GM18526 (cell line): ENCODE data around the gene CCDC127.

ENCODE experiments used
- POLR2A ChIP-seq: IDR thresholded peaks from 3 replicates; pipeline ENCODE4 v1.6.1; 2011; ENCODE audit not compliant: insufficient read length; ENCODE audit errors: extremely low read depth

The CCDC127 gene

DNA sequence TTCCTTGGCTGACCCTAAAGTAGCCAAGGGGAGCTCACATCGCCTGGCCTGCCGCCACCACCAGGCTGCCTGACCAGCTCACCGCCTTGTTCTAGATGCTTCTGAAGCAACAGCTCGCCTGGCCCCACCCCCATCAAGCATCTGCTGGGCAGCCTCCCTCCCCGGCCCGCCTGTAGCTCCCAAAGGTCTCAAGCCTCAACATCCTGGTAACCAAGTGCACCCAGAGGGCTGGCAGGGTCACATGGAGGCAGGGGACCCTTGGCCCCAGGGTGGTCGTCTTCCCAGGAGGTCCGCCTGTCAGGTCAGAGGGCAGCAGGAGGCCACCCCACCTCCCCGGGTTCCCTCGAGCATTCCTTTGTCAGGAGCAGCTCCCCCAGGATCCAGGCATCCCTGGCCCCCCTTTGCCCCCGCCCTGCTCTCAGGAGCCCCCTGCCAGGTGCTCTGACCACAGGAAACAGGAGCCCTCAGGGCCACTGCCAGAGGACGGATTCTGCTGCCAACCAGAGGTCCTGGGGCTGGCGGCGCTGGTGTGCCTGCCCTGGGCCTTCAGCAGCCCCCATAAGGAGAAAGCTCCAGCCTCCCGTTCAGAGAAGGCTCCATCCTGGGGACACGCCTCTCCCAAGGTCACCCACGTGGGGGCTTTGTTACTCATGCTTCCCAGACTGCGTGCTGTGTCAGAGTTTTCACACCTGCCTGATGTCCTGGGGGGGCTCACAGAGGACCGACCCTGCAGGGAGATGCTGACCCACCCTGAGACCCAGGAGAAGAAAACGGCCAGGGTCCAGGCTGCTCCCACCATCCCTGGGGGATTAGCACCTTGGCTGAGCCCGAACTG, 30.1 kb downstream of the CCDC127 start:
- TF ChIP-seq POLR2A = no peak

DNA sequence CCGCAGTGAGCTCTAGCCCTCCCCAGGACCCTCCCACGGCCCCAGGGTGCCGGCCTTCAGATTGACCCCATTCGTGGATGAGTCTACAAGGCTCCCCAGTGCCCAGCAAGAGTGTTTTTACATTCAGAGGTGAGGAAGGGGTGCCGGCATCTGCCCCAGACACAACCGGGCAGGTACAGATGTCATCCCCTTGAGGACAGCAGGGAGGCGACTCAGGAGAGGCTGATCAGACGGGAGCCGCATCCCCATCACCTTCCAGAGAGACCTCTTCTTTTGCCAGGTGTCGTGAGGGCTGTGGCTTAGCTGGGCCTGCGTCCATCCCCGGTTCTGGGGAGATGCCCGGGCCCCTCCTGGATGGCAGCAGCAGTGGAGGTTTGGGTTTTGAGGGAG, 30.9 kb downstream of the CCDC127 start:
- TF ChIP-seq POLR2A = no peak

DNA sequence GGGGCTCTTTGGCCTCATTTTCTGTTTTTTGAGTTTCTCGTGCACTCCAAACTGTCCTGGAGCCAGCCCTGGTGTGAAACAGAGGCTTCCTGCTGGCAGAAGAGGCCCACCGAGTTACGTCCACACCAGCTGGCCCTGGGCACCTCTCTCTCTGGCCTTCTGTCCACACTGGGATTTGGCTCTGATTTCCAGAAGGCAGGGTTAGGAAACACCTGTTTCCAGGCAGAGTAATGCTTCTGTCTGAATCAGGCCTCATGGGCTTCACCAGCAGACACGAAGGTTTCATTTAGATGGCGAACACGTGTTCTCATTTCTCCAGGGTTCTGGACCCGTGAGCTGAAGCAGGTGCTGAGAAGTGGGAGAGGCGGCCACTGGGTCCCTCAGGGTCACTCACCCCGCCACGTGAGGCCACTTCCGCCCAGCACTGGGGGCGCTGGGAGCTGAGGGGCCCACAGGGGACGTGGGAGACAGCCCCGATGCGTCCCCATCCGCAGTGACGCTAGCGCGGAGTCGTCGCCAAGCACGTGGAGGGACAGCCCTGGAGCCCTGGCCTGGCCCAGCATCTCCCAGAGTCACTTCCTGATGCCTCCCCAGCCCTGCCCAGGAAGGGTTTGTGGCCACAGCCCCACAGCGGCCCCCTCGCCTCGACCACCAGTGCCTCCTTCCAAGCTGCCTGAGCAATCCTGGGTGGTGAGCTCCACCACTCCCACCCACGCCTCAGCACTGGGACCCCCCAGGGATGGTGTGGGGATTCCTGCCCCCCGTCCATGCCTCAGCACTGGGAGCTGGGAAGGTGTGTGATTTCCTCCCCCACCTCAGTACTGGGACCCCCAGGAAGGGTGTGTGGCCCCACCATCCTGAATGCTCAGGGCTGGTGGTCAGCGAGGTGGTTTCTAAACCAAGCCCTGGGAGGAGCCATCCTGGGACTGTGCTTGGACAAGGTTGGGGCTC, 31.6 kb downstream of the CCDC127 start:
- no peak for TF ChIP-seq POLR2A

DNA sequence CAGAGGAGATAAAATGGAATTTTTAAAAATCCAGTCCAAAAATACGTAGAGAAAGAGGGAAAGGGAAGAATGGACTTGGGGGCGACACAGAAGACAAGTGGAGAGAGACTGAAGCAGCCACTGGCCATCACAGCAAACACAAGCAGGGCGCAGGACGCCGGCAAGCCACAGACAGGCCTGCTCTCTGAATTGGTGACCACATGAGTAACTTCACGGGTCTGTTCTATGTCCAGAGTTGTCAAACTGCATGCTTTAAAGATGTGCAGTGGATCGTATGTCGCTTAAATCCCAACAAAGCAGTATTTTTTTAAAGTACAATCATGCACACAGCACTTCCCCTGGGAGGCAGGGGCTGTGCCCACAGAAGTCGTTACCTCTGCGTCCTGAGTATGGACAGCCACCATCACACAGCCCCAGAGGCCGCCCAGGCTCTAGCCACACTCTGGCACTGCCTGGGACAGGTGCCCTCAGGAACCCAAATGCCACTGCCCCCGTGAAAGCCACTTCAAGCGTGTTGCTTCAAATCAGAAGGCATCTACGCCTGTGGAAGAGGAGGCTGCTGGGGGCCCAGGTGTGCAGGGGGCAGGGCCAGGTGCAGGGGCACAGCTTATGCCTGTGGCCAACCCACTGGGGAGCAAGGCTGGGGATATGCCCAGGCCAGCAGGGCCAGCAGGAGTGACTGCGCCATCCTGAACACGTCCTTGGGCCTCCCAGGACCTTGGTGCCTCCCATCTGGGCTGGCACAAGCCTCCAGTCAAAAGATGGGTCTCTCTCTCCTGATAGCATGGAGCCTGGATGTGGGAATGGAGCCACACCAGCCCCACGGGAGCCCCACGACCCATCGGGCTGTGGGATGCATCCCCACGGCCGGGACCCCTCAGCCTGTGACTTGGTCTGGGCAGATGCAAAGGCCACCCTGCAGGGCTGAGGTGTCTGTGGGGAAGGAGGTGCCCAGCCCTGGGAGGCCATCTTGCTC, 32.6 kb downstream of the CCDC127 start:
- TF ChIP-seq POLR2A = no peak

DNA sequence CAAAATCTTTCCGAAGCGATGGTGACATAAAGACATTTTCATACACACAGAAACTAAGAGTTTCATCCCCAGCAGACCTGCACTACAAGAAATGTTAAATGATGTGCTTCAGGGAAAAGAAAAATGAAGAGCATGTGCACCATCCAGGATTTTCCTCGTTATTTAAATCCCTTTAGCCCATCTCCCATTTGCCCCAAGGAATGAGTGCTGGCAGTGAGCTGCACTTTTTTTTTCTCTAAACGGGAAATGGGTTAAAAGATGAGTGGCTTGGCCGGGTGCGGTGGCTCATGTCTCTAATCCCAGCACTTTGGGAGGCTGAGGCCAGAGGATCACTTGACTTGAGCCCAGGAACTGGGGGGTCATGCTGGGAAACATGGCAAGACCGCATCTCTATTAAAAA, 33.5 kb downstream of the CCDC127 start:
- no peak for TF ChIP-seq POLR2A

DNA sequence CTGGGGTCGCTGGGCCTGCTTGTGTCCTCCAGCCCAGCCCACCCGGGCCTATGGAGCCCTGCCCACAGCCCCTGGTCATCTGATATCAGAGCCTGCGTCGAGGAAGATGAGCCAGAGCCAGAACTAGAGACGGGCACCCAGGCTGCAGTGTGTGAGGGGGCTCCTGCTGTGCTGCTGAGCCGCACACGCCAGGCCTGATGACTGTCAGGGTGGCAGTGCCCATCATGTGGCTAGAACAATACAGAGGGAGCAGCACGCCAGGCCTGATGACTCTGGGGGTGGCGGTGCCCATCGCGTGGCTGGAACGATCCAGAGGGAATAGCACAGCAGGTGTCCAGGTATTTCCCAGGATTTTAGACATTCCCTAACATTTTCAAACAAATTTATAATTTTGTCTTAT, 35.8 kb downstream of the CCDC127 start:
- no peak for TF ChIP-seq POLR2A

DNA sequence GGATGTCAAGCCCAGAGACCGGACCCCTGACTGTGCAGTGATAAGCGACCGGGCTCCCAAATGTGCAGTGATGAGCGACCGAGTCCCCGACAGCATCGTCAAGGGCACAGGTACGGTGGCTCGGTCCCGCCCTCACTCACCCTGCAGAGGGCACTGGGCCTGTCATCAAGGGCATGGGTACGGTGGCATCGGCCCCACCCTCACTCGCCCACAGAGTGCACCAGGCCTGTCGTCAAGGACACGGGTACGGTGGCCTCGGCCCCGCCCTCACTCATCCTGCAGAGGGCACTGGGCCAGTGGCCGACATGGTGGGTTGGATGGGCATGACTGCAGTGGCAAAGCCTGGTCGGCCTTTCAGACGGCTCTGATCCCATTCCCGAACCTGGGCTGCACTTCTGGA, 36.4 kb downstream of the CCDC127 start:
- TF ChIP-seq POLR2A = no peak

DNA sequence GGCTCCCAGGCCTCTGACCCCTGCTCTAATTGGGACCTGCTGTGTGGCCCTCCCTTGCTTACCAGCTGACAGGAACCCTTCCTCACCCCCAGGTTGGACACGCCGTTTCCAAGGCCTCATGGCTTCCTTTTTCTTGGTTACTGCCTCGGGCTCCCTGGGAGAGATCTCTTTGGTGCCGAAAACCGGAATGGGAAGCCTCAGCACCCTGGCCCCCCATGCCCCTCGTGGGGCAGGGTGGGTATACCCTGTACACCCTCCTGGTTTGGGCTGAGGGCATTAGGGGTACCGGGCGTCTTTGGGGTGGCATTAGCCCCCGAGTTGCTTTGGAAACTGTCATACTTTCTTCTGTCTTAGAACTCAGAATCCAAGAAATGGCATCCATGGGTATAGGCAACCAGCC, 36.8 kb downstream of the CCDC127 start:
- TF ChIP-seq POLR2A = no peak

DNA sequence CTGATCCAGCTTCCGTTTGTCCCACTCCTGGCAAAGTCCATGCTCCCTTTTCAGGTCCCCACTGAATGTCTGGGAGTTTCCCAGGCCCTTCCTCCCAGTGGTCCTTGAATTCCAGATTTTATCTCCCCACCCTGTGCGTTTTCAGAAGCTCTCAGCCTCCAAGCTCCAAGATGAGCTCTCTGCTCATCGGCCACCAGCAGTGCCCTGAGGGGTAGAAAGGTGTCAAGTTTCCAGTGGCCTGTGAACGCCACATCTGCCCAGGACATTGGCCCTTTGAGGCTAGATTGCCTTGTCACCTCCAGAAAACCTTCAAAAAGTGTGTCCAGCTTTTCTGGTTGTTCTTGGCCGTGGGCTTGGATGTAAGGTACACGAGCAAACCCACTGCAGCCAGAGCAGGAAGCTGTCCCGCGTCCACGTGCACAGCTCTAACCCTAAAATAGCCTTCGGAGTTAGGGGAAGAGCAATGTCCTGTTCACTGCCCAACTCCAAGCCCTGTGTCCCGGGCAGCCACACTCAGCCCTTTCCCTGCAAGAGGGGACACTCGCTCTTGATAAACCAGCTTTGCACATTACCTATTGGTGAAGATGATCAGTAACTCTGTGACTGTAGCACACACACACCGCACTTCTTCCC, 37.6 kb downstream of the CCDC127 start:
- TF ChIP-seq POLR2A = no peak

DNA sequence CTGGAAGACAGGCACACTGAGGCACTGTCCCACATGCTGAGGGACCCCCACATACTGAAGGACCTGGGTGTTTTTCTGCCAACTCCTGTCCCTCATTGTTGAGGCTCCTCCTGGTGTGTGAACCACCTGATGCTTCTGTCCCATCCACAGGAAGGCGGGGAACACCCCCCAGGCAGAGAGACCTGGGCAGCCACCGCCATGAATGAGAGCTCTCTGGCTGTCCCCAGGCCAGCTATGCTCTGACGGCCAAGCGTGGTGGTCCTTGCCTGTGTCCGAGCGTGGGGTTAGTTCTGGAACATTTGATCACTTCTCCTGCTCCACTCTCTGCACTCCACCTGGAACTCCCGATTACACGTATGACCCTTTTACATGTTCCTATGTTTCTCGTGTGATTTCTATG, 38.6 kb downstream of the CCDC127 start:
- no peak for TF ChIP-seq POLR2A

DNA sequence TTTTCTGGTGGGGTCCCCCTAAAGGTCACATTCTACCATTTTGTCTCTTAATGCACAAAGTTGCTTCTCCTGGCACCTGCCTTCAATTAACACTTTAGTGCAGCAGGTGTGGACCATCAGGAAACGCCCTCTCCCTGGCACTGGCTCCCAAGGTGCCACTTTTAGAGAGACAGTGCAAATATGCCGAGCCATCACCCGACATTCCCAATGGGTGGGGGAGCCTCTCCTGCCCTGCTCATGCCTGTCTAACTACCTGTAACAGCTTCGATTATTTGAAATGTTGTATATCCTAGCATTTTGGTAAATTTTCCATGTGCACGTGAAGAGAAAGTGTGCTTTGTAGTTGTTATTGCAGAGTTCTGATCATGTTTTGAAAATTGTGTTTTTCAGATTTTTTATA, 39.8 kb downstream of the CCDC127 start:
- no peak for TF ChIP-seq POLR2A

DNA sequence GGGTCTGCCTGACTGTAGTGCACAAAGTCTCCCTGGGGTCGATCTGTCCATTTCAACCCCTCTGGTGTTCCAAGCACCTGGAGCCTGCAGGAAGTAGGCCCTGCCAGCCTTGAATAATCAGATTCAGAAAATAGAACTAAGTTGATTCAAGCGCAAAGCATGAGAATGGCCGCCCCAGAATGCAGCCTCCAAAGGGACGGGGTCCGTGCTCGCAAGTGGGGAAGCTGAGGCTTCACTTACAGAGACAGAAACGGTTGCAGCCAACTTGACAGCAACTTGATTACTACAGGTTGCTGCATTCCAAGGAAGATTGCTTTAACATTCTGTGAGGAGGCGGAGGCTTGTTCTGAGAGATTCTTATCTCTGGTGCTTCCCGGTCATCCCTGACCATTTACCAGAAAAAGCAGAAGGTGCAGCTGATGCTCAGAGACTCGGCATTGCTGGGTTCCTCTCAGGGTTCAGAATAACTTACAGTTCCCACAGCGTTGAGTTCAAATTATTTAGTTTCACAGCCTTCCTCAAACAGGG, 41.6 kb downstream of the CCDC127 start:
- TF ChIP-seq POLR2A = no peak

DNA sequence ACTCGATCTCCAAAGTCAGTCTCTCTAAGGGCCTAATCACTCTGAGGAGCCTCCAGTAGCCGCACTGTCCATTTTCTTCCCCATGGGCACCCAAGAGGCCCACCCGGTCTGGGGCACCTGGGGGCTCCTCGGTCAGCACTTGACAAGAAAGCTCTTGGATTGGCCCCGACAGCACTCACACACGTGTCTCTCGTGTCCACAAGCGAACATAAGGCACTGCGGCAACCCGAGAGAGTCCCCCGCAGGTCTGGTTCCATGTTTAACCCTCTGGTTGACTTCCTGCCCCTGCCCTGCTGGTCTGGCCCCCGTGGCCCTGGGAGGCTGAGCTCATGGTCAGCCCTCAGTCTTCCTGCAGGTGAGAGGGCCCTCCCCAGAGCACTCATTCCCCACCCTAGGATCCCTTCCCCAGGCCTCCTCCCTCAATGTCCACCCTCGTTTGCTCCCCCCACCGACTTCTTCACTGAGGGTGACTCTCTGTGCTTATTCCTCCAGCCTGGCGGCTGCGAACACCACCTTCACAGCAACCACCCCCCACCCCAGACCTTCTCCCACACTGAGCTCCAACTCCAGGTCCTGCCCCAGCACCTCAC, 43.0 kb downstream of the CCDC127 start:
- TF ChIP-seq POLR2A = no peak

DNA sequence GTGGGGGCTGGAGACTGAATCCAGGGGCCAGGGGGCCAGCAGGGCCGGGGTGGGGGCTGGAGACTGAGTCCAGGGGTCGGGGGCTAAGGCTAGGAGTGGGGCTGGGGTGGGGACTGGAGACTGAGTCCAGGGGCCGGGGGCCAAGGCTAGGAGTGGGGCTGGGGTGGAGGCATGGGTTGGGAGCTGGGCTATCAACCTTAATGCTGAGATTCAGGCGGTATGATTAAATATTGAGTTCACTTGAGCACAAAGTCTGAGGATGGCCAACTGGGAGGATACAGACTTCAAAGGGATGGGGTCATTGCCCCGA, 43.7 kb downstream of the CCDC127 start:
- no peak for TF ChIP-seq POLR2A
